Astrocyte of the spinal cord (primary cell): ENCODE results near the gene ODF2.

Source experiments
- DNase-seq: peaks from one replicate; pipeline ENCODE4 v3.0.0; 2011; ENCODE audit warnings: low read depth, low spot score
- H3K4me3 ChIP-seq: 2 replicates; pipeline ENCODE4 v1.5.1; 2011; ENCODE audit warnings: low read depth, mild to moderate bottlenecking, low read length, moderate library complexity
- CTCF ChIP-seq: IDR thresholded peaks from 2 replicates; pipeline ENCODE4 v1.5.1; 2012; ENCODE audit warnings: low read depth, mild to moderate bottlenecking, low read length, inconsistent platforms
- in situ Hi-C: cut with HindIII; loops from 2 replicates; pipeline ENCODE4 v1.10.0; 2017; ENCODE audit warnings: low sequenced_read_pairs

Gene ODF2

GRCh38 chr9:128428644-128429512 lies 26.9 kb upstream of the ODF2 start:
- no peak for TF ChIP-seq CTCF
- peak; percentile 65 for DNase-seq
- H3K4me3 ChIP-seq, result no peak overlapping the region
- in situ Hi-C loops, result no loop called here

- no peak overlapping the region for H3K4me3 ChIP-seq
- no peak for DNase-seq
- TF ChIP-seq CTCF, result peak; percentile 8
- in situ Hi-C loops, result no loop called here
These were observed 26.2 kb upstream of the ODF2 start for GRCh38 chr9:128429513-128430086.

- no peak overlapping the region for H3K4me3 ChIP-seq
- no peak for DNase-seq
- in situ Hi-C loops, result no loop called here
- TF ChIP-seq CTCF, result no peak
These were observed 24.6 kb upstream of the ODF2 start for GRCh38 chr9:128431207-128431606.

- no peak overlapping the region for H3K4me3 ChIP-seq
- DNase-seq, result no peak
- TF ChIP-seq CTCF, result no peak
- in situ Hi-C loops, result no loop called here
These were observed 21.5 kb upstream of the ODF2 start for GRCh38 chr9:128434340-128434739.

- H3K4me3 ChIP-seq, result no peak overlapping the region
- in situ Hi-C loops, result no loop called here
- TF ChIP-seq CTCF, result no peak
- no peak for DNase-seq
These were observed 20.2 kb upstream of the ODF2 start for GRCh38 chr9:128435611-128436010.

- TF ChIP-seq CTCF, result peak; percentile 93
- no peak overlapping the region for H3K4me3 ChIP-seq
- DNase-seq, result peak; percentile 63
- in situ Hi-C loops, result no loop called here
These were observed 17.3 kb upstream of the ODF2 start for GRCh38 chr9:128438343-128439109.
